ENCODE data around the gene CFAP107. TPM values are rescaled to one million over a fixed set of nuclear protein-coding genes. Genes with fewer than 3 reads are reported as not detected.
A peak's percentile ranks its signal among the peaks of the same experiment; 100 is the strongest.

The CFAP107 gene
- total RNA-seq (2021; ENCODE audit: unreplicated experiment): not detected
- not detected for polyA plus RNA-seq (2012; ENCODE audit: insufficient read length)
- Bru-seq, nascent RNA: not detected
- BruChase-seq, experiment 1, labeled RNA remaining after a 2-hour chase: not detected
- percentile 6 among the genes with signal in this experiment for BruChase-seq, experiment 2, labeled RNA remaining after a 6-hour chase
- long read RNA-seq: 0 reads

GRCh38 chr1:12745992-12746323 lies at the start of gene CFAP107:
CFAP107 (plus strand) TSS chr1:12746200; CDS start chr1:12746431, 231 bp downstream.
- no peaks in the 10 kb centered on the region for H3K36me3 ChIP-seq (ENCODE audit: control insufficient read depth, insufficient read depth, low read length)
- POLR2A ChIA-PET: no interaction called here
- peak within 1 kb of the TSS; percentile 6; the same call in 1 of the 2 replicates for H3K27ac ChIP-seq (ENCODE audit: low read length)
- peaks cover 7% of the 10 kb centered on the region for H3K27me3 ChIP-seq (ENCODE audit: control insufficient read depth, insufficient read depth, low read length)
- no TSS peak for BruUV-seq (replicated peaks)
- H3K4me1 ChIP-seq (ENCODE audit: control insufficient read depth, insufficient read depth, low read length): no peaks in the 10 kb centered on the region
- in situ Hi-C loops (cut with HindIII; ENCODE audit: low pct_unique_long_range_greater_than_20kb, low sequenced_read_pairs) (no loop called here), intact Hi-C loops (cut with micrococcal nuclease; ENCODE audit: unreplicated experiment) (no loop called here)
- no peak for DNase-seq (ENCODE audit: low read depth, low spot score)
- CTCF ChIA-PET: no interaction called here
- H3K9me3 ChIP-seq (ENCODE audit: control insufficient read depth, insufficient read depth, low read depth, low read length): peaks cover 5% of the 10 kb centered on the region
- ATAC-seq: no peak
- no peak for TF ChIP-seq REST (IDR thresholded peaks at IDR 0.05; ENCODE audit: insufficient read depth in 1 of 2, low read depth in 2 of 2, low read length in 1 of 2)
- TF ChIP-seq POLR2AphosphoS5 (IDR thresholded peaks at IDR 0.05; ENCODE audit: low read depth, low read length): no peak
- no peak for TF ChIP-seq TCF7L2 (IDR thresholded peaks at IDR 0.05; ENCODE audit: low read depth, low read length)
- no peak for TF ChIP-seq SIN3A (IDR thresholded peaks at IDR 0.05; ENCODE audit: borderline replicate concordance, insufficient read depth, low read depth, low read length)
- no peak for TF ChIP-seq CTCF (IDR thresholded peaks at IDR 0.05)
- no peak within 1 kb of the TSS for H3K4me3 ChIP-seq (ENCODE audit: low read depth in 2 of 2, low read length in 2 of 2)

GRCh38 chr1:12696658-12697057 lies 49.3 kb upstream of the CFAP107 start:
- ChIA-PET CTCF (no interaction called here), POLR2A (no interaction called here)
- H3K9me3 ChIP-seq (ENCODE audit: control insufficient read depth, insufficient read depth, low read depth, low read length): no peaks in the 10 kb centered on the region
- in situ Hi-C loops (cut with HindIII; ENCODE audit: low pct_unique_long_range_greater_than_20kb, low sequenced_read_pairs): no loop called here
- ATAC-seq (no peak), DNase-seq (ENCODE audit: low read depth, low spot score) (no peak)
- no peaks in the 10 kb centered on the region for H3K4me1 ChIP-seq (ENCODE audit: control insufficient read depth, insufficient read depth, low read length)
- BruUV-seq (replicated peaks): no TSS peak
- H3K36me3 ChIP-seq (ENCODE audit: control insufficient read depth, insufficient read depth, low read length): no peaks in the 10 kb centered on the region
- no peak overlapping the region for H3K27ac ChIP-seq (ENCODE audit: low read length)
- 0 out of 2 replicates have a peak, but pooled peaks cover 3% of the 10 kb centered on the region for H3K27me3 ChIP-seq (ENCODE audit: control insufficient read depth, insufficient read depth, low read length)
- intact Hi-C loops (cut with micrococcal nuclease; ENCODE audit: unreplicated experiment): no loop called here
- H3K4me3 ChIP-seq (ENCODE audit: low read depth in 2 of 2, low read length in 2 of 2): no peak overlapping the region
- no peak for TF ChIP-seq REST (IDR thresholded peaks at IDR 0.05; ENCODE audit: insufficient read depth in 1 of 2, low read depth in 2 of 2, low read length in 1 of 2)
- TF ChIP-seq CTCF (IDR thresholded peaks at IDR 0.05): no peak
- no peak for TF ChIP-seq SIN3A (IDR thresholded peaks at IDR 0.05; ENCODE audit: borderline replicate concordance, insufficient read depth, low read depth, low read length)
- no peak for TF ChIP-seq POLR2AphosphoS5 (IDR thresholded peaks at IDR 0.05; ENCODE audit: low read depth, low read length)

All from Panc1 (cell line).